Astrocyte (in vitro differentiated cells and primary cell): ENCODE results near the gene PPP1R13B. TPM values are rescaled to one million over a fixed set of nuclear protein-coding genes. Genes with fewer than 3 reads are reported as not detected.
"Not testable (repeated sequence)": the region's sequence is repeated elsewhere in the genome, so short reads cannot be mapped to it uniquely, and the experiment has no call there.

Experiments
- DNase-seq: peaks from one replicate; pipeline ENCODE4 v3.0.0-alpha.2; 2010; ENCODE audit warnings: low read depth
- FAIRE-seq: peaks from 2 replicates; lab custom pipeline; 2011; peaks lifted over from hg19 to GRCh38; lab: Jason Lieb, UNC
- H2AFZ ChIP-seq: 2 replicates; pipeline ENCODE4 v1.6.0; 2012; ENCODE audit warnings: low read depth, low read length, inconsistent platforms
- H3K27ac ChIP-seq: 2 replicates; pipeline ENCODE4 v1.5.1; 2011; ENCODE audit warnings: low read depth, low read length, inconsistent platforms
- H3K27me3 ChIP-seq: 2 replicates; pipeline ENCODE4 v1.6.0; 2011; ENCODE audit warnings: low read length, inconsistent platforms; ENCODE audit not compliant: insufficient read depth
- H3K36me3 ChIP-seq: 2 replicates; pipeline ENCODE4 v1.5.1; 2011; ENCODE audit warnings: low read length, inconsistent platforms; ENCODE audit not compliant: insufficient read depth
- H3K4me1 ChIP-seq: 2 replicates; pipeline ENCODE4 v1.5.1; 2011; ENCODE audit warnings: low read length, inconsistent platforms; ENCODE audit not compliant: insufficient read depth
- H3K4me2 ChIP-seq: 2 replicates; pipeline ENCODE4 v1.6.0; 2012; ENCODE audit warnings: low read length, inconsistent platforms
- H3K4me3 ChIP-seq: 2 replicates; pipeline ENCODE4 v1.5.1; 2011; ENCODE audit warnings: low read depth, mild to moderate bottlenecking, low read length, inconsistent platforms; ENCODE audit not compliant: insufficient read depth
- H3K79me2 ChIP-seq: 2 replicates; pipeline ENCODE4 v1.6.0; 2012; ENCODE audit warnings: mild to moderate bottlenecking, low read length, inconsistent platforms; ENCODE audit not compliant: insufficient read depth
- H3K9ac ChIP-seq: 2 replicates; pipeline ENCODE4 v1.6.0; 2012; ENCODE audit warnings: mild to moderate bottlenecking, low read length, inconsistent platforms
- H3K9me3 ChIP-seq: 2 replicates; pipeline ENCODE4 v1.5.1; 2012; ENCODE audit warnings: low read depth, mild to moderate bottlenecking, low read length, inconsistent platforms; ENCODE audit not compliant: insufficient read depth
- H4K20me1 ChIP-seq: 2 replicates; pipeline ENCODE4 v1.6.0; 2012; ENCODE audit warnings: low read length, inconsistent platforms; ENCODE audit not compliant: insufficient read depth
- H3K27ac Mint-ChIP-seq: one replicate; pipeline ENCODE4 v1.8.0; 2021; ENCODE audit warnings: mild to moderate bottlenecking, mixed read lengths; ENCODE audit not compliant: unreplicated experiment
- H3K27me3 Mint-ChIP-seq: one replicate; pipeline ENCODE4 v1.8.0; 2021; ENCODE audit warnings: low read depth, mixed read lengths; ENCODE audit not compliant: unreplicated experiment
- H3K36me3 Mint-ChIP-seq: one replicate; pipeline ENCODE4 v1.8.0; 2021; ENCODE audit warnings: low read depth, mixed read lengths; ENCODE audit not compliant: unreplicated experiment
- H3K4me1 Mint-ChIP-seq: one replicate; pipeline ENCODE4 v1.8.0; 2021; ENCODE audit warnings: low read depth, mixed read lengths; ENCODE audit not compliant: unreplicated experiment
- H3K4me3 Mint-ChIP-seq: one replicate; pipeline ENCODE4 v1.8.0; 2021; ENCODE audit warnings: mild to moderate bottlenecking, moderate library complexity, mixed read lengths; ENCODE audit not compliant: unreplicated experiment
- H3K9me3 Mint-ChIP-seq: one replicate; pipeline ENCODE4 v1.8.0; 2021; ENCODE audit warnings: mild to moderate bottlenecking, mixed read lengths; ENCODE audit not compliant: unreplicated experiment
- CTCF ChIP-seq: IDR thresholded peaks from 2 replicates; pipeline ENCODE4 v1.5.1; 2011; ENCODE audit warnings: low read depth, mild to moderate bottlenecking, inconsistent platforms, low read length, moderate library complexity; ENCODE audit not compliant: insufficient read depth
- EZH2 ChIP-seq: IDR thresholded peaks from 2 replicates; pipeline ENCODE4 v1.6.1; 2012; ENCODE audit warnings: mild to moderate bottlenecking, low read length, inconsistent platforms; ENCODE audit not compliant: insufficient read depth
- total RNA-seq: library from RNA; stranded (reverse); gene quantifications from 2 replicates; pipeline ENCODE4 v1.2.1, GENCODE V29; 2021

The PPP1R13B gene
- total RNA-seq, 1 donor from 2014 or later: 7.0 TPM

DNA sequence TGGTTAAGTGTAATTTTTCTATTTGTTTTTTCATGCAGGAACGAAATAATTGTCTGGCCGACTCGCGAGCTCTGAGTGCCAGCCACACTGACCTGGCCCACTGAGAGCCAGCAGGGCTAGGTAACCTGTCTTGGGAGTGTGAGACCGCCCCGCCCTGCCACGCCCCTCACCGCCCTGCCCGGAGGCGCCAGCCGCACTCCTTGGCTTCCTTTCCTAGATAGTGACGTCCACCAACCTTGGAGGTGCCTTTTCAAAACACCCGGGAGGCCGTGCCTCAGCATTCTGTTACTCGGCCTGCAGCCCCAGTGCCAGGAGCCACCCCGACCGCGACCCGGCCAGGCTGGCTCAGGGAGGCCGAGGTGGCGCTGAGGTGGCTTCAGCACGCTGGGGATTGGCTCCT, 153.9 kb downstream of the PPP1R13B start:
- Histone ChIP-seq H3K27me3 (no peaks in the 10 kb centered on the region), H3K9me3 (no peaks in the 10 kb centered on the region), H3K79me2 (peaks cover 80% of the 10 kb centered on the region), H3K9ac (no peak overlapping the region), H3K27ac (no peak overlapping the region), H3K36me3 (peaks cover 26% of the 10 kb centered on the region), H3K4me2 (no peak overlapping the region), H3K4me1 (peaks cover 33% of the 10 kb centered on the region), H3K4me3 (no peak overlapping the region), H2AFZ (no peak overlapping the region), H4K20me1 (peaks cover 83% of the 10 kb centered on the region)
- DNase-seq (no peak), FAIRE-seq (no peak)
- H3K27me3 Mint-ChIP-seq: no peaks in the 10 kb centered on the region
- no peaks in the 10 kb centered on the region for H3K9me3 Mint-ChIP-seq
- H3K4me1 Mint-ChIP-seq: peaks cover 27% of the 10 kb centered on the region
- TF ChIP-seq CTCF (no peak), EZH2 (no peak)
- no peak overlapping the region for H3K27ac Mint-ChIP-seq
- H3K4me3 Mint-ChIP-seq: no peak overlapping the region
- peaks cover 4% of the 10 kb centered on the region for H3K36me3 Mint-ChIP-seq

- no peak for FAIRE-seq
- Mint-ChIP-seq H3K9me3 (no peaks in the 10 kb centered on the region), H3K27ac (peak overlapping the region; percentile 34), H3K4me1 (peaks cover 27% of the 10 kb centered on the region), H3K27me3 (no peaks in the 10 kb centered on the region), H3K4me3 (no peak overlapping the region), H3K36me3 (peaks cover 4% of the 10 kb centered on the region)
- TF ChIP-seq CTCF (no peak), EZH2 (no peak)
- H3K27me3 ChIP-seq: no peaks in the 10 kb centered on the region
- no peak for DNase-seq
- H2AFZ ChIP-seq: no peak overlapping the region
- H3K4me3 ChIP-seq: no peak overlapping the region
- H4K20me1 ChIP-seq: peaks cover 79% of the 10 kb centered on the region
- no peak overlapping the region for H3K27ac ChIP-seq
- no peaks in the 10 kb centered on the region for H3K9me3 ChIP-seq
- peaks cover 31% of the 10 kb centered on the region for H3K36me3 ChIP-seq
- H3K4me2 ChIP-seq: no peak overlapping the region
- H3K79me2 ChIP-seq: peaks cover 78% of the 10 kb centered on the region
- H3K9ac ChIP-seq: no peak overlapping the region
- H3K4me1 ChIP-seq: peaks cover 35% of the 10 kb centered on the region
Measured at GRCh38 chr14:103692871-103693270, 154.5 kb downstream of the PPP1R13B start.

DNA sequence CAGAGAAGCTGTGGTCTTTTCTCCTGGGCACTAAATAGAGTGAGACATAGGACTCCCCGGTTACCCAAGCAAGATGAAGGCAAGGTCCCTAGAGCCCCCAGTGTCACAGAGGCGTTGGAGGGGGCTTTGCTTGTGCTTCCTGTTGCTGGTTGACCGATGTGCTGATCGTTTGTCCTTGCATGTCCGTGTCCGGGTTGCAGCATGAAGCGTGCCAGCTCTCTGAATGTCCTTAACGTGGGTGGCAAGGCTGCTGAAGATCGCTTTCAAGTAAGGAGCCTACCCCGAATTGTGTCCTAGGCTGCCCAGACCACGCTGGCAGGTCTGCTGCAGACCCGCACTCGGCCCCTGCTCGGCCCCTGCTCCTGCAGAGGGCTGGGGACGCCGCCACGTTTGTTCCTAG, 155.2 kb downstream of the PPP1R13B start:
- H3K9ac ChIP-seq: no peak overlapping the region
- Mint-ChIP-seq H3K9me3 (no peaks in the 10 kb centered on the region), H3K27me3 (no peaks in the 10 kb centered on the region), H3K4me3 (no peak overlapping the region), H3K27ac (no peak overlapping the region), H3K36me3 (peaks cover 4% of the 10 kb centered on the region), H3K4me1 (peaks cover 24% of the 10 kb centered on the region)
- peaks cover 72% of the 10 kb centered on the region for H4K20me1 ChIP-seq
- H3K27ac ChIP-seq: no peak overlapping the region
- TF ChIP-seq EZH2: no peak
- TF ChIP-seq CTCF: no peak
- DNase-seq: no peak
- H3K36me3 ChIP-seq: peaks cover 32% of the 10 kb centered on the region
- H2AFZ ChIP-seq: no peak overlapping the region
- H3K4me2 ChIP-seq: no peak overlapping the region
- no peak for FAIRE-seq
- peaks cover 74% of the 10 kb centered on the region for H3K79me2 ChIP-seq
- no peak overlapping the region for H3K4me3 ChIP-seq
- peaks cover 39% of the 10 kb centered on the region for H3K4me1 ChIP-seq
- H3K27me3 ChIP-seq: no peaks in the 10 kb centered on the region
- H3K9me3 ChIP-seq: no peaks in the 10 kb centered on the region

DNA sequence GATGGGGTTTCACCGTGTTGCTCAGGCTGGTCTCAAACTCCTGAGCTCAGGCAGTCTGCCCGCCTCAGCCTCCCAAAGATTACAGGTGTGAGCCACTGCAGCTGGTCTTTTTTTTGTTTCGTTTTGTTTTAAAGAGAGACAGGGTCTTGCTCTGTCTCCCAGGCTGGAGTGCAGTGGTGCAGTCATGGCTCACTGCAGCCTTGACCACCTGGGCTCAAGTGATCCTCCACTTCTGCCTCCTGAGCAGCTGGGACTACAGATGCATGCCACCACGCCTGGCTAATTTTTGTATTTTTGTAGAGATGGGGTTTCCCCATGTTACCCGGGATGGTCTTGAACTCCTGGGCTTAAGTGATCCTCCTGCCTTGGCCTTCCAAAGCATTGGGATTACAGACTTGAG, 155.7 kb downstream of the PPP1R13B start:
- not testable (repeated sequence) for H3K27me3 Mint-ChIP-seq, H3K27ac ChIP-seq, H3K4me3 Mint-ChIP-seq, H3K9ac ChIP-seq, FAIRE-seq, H3K4me2 ChIP-seq, H3K9me3 ChIP-seq, DNase-seq, H2AFZ ChIP-seq, H3K9me3 Mint-ChIP-seq, H3K27me3 ChIP-seq, H3K4me3 ChIP-seq, H3K36me3 Mint-ChIP-seq, H3K27ac Mint-ChIP-seq
- H3K36me3 ChIP-seq: peaks cover 32% of the 10 kb centered on the region
- H3K79me2 ChIP-seq: peaks cover 74% of the 10 kb centered on the region
- H3K4me1 ChIP-seq: peaks cover 36% of the 10 kb centered on the region
- peaks cover 72% of the 10 kb centered on the region for H4K20me1 ChIP-seq
- peaks cover 19% of the 10 kb centered on the region for H3K4me1 Mint-ChIP-seq
